Measurements from ENCODE around the gene PRR5.

Gene PRR5

DNA sequence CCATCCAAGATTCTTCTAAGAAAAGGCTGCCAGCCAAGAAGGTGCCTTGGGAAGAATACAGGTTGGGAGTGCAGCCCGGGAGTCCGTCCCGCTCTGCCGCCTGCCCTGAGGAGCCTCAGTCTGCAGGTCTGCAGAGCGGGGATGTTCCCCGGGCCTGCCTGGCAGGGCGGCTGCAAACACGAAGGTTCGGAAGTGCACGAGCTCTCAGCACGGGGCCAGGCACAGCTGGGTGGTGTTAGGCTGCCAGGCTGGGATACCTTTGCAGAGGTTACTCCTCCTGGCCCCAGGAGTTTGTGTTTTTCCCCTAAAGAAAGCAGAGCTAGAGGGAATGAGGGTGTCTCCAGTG is 9.4 kb upstream of the PRR5 start:
- DNase-seq (ENCODE audit: low read depth in 2 of 2) = no peak

DNA sequence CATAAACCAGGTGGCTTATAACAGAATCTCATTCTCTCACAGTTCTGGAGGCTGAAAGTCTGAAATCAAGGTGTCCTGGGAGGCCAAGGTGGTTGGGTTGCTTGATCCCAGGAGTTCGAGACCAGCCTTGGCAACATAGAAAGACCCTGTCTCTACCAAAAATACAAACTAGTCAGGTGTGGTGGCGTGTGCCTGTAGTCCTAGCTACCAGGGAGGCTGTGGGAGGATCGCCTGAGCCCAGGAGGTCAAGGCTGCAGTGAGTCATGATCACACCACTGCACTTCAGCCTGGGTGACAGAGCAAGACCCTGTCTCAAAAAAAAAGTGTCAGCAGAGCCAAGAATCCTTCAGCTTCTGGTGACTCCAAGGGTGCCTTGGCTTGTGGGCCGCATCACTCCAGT is 8.9 kb upstream of the PRR5 start:
- no peak for DNase-seq (ENCODE audit: low read depth in 2 of 2)

DNA sequence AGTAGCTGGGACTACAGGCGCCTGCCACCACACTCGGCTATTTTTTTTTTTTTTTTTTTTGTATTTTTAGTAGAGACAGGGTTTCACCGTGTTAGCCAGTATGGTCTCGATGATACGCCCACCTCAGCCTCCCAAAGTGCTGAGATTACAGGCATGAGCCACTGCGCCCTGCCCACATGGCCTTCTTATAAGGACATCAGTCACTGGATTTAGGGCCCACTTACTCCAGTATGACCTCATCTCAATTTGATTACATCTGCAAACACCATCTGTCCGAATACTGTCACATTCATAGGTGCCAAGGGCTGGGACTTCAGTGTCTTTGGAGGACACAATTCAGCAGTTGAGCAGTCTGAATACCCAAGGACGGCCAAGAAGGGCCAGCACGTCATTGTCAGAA is 8.2 kb upstream of the PRR5 start:
- DNase-seq (ENCODE audit: low read depth in 2 of 2) = no peak

DNA sequence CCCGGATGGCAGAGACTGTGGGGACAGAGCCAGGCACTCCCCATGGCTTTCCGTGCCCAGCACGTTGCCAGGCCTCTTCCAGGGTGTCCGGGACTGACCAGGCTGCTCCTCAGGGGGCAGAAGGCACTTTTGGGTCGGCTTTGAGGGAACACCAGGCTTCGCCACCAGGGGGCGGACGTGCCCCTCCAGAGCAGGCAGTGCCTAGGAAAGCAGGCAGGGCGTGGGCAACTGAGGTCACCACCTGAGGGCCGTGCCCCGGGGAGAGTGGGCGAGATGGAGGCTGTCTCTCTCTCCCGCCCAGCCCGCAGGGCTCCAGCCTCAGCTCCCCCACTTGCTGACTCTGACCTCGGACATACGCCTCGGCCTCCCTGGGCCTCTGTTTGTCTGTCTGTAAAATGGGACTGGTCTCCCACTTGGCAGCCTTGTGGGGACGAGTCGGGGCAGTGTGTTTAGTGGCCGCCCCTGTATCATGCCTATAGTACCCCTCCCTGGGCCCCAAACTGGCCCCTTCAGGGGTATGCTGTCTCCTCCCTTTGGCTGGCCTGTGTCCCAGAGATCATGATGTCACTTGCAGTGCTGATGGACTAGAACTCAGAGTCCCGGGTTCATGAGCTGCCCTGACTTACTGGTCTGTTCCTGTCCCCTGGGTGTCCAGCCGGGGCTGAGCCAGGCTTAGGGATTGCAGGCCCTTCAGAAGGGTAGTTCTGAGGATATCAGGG is 4.4 kb upstream of the PRR5 start:
- peak; percentile 29 to 32 for DNase-seq (ENCODE audit: low read depth in 2 of 2)

DNA sequence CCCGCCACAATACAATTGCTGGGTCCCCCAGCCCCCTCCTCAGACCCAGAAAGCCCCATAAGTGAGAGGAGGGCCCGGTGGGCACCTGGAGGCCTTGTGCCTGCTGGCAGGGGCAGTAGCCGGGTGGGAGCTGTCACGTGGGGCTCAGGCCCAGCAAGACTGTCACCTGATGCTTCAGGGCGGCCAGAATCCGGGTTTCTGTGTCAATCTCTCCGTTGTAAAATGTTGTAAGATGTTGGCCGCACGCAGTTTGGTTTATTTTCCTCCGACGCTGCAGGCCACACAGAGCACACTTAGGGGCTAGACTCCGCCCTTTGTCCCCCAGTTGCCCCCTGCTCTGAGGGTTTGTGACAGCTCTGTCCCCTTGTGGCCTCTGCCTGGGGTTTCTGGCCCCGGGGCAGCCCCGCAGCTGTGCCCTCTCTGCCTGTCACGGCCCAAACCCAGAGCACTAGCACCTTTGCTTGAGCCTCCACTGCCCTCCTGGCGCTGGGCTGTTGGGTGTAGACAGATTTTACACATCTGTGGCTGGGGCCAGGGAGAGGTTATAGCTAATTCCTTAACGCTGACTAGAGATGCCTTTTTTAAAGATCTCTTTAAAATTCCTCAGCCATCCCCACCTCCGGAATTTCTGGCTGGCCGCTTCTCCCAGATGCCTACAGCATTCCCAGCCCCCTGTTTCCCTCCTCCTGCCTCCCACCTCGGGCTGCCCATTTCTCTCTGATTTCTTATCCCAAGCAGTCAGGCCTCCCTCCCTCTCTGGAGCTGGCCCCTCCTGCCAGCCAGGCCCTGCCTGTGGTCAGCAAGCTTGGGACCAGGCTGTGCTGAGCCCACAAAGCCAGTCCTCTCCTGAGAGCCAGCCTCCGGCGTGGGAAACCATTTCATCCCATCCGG is 3.2 kb upstream of the PRR5 start:
- DNase-seq (ENCODE audit: low read depth in 2 of 2) = peak; percentile 88 to 90

DNA sequence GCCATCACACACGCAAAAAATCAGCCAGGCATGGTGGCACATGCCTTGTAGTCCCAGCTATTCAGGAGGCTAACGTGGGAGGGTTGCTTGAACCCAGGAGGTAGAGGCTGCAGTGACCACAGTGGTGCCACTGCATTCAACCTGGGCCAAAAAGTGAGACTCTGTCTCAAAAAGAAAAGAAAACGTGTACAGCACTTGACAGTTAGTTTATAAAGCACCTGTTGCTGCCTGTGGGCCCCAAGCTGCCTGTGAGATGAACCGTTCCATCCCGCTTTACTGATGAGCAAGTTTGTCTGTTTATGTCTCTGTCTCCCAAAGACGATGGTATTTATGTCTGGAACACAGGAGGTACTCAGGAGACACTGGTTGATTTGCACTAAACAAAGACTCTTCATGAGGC is 1.5 kb upstream of the PRR5 start:
- DNase-seq (ENCODE audit: low read depth in 2 of 2) = no peak

DNA sequence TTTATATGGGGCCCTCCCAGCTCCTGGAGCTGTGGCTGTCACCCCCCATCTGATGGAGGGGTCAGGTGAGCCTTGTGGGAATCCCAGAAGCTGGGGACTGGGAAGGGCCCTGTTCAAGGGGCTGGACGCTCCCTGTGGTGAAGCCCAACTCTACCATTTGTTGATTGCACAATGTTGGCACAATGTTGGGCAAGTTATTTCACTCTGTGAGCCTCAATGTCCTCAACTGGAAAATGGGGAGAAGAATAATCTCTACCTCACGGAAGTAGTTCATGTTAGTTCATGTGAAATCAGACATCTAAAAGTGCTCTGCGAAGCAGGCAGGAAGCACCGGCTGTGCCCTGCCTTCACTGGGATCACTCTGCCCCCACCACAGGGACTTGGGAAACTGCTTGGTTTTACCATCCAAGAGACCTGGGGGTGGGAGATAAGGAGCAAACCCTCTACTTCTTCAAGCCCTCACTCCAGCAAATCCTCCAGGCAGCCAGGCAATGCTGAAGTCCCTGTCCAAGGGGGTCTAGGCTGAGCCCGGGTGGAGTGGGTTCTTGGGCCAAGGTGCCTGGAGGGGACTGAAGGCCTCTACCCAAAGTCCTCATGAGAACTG is 715 bp upstream of the PRR5 start:
- no peak for DNase-seq (ENCODE audit: low read depth in 2 of 2)

DNA sequence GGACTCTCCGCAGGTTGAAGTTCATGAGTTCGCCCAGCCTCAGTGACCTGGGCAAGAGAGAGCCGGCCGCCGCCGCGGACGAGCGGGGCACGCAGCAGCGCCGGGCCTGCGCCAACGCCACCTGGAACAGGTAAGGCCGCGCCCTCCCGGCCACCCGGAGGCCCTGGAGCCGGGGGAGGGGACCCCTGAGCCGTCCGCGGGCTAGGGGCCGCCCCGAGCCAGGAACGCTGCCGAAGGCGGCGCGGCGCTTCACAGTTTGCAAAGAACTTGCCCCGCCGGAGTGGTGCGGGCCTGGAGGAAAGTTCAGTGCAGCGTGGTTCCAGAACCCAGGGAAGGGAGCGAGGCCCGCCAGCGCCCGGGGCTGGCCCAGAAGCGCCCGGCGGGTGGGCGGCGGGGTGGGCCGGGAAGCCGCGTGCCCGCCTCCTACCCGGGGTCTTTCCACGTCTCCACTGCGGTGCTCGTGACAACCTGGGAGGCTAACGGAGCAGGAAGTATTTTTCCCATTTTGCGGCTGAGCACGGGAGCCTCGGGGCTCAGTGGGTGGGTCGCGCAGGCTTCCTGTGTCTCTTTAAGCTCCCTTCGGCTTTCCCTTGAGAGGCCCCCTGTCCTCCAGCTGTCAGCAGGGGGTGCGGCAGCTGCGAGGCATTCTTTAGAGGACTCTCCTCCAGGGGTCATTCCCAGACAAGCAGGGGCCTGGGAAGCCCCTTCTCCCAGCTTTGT is 635 bp downstream of the PRR5 start:
- DNase-seq (ENCODE audit: low read depth in 2 of 2) = no peak

DNA sequence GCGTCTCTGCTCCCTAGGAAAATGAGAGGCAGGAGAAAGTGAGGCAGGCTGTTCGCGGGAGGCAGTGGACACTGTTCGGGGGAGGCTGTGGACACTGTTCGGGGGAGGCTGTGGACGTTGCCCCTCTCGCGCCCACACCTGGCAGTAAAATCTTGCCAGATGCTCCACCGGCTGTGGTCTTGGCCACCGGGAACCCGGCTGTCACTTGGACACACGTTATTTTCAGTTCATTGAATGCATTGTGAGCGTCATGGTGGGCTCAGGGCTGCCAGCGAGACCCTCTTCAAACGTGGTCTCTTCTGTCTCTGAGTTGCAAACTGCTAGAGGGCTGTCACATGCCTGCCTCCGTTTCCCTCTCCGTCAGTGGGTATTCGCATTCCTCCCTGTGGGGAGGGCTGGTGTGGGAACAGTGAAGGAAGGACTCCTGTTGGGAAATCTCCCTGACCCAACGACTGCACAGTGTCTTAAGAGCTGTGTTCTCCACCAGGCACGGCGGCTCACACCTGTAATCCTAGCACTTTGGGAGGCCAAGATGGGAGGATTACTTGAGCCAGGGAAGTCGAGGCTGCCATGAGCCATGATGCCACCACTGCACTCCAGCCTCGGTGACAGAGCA is 1.4 kb downstream of the PRR5 start:
- no peak for DNase-seq (ENCODE audit: low read depth in 2 of 2)

DNA sequence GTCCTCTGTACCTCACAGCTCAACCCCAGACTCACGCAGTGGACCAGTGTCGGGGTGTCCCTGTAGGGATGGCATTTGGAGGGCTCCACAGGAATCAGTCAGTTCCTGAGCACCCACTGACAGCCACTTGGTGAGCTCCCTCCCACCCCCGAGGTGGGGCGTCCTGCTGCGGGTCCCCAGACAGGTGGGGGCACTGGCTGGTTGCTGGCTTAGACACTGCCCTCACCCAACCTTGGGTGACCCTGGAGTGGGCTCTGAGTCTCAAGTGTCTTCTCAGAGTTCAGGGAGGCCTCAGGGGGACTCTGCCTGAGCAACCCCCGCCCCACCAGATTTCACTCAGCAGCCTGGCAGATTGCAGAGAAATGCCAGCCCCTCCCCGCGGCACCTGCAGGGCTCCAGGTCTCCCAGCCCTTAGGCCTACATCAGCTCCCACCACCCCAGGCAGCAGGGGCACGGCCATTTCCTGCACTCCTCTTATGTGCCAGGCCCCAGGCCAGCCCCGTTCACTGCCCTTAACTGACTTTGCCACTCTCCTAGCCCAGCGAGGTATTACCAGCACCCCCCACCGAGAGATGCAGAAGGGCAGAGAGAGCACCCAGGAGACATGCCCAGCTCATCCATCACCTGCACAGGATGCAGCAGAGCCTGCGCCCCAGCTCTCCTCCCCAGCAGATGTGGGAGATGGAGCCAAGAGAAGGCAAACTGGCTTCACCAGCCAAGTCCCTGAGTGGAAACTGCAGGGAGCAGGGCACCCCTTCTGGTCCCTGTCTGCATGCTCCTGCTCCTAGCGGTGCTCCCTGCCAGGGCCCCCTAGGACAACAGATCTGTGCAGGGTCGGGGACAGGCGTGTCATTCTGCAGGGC is 2.4 kb downstream of the PRR5 start:
- DNase-seq (ENCODE audit: low read depth in 2 of 2) = no peak

DNA sequence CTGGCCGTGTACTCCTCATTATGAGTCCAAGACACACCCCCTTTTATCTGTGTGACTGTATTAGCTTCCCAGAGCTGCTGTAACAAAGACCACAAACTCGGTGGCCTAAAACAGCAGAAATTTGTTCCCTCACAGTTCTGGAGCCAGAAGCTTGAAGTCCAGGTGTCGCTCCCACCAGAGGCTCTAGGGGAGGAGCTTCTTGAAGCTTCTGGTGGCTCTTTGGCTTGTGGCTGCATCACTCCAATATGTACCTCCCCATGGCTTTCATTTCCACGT is 3.0 kb downstream of the PRR5 start:
- no peak for DNase-seq (ENCODE audit: low read depth in 2 of 2)

DNA sequence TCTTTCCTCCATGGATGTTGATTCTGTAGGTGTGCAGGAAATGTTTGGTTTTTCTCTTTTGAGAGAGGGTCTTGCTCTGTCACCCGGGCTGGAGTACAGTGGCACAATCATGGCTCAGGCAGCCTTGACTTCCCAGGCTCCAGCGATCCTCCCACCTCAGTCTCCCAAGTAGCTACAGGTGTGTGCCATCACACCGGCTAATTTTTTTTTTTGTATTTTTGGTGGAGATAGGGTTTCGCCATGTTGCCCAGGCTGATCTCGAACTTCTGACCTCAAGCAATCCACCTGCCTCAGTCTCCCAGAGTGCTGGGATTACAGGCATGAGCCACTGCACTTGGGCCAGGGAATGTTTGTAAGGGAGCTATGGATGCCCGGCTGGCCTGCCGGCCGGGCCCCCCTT is 4.5 kb downstream of the PRR5 start:
- DNase-seq (ENCODE audit: low read depth in 2 of 2) = no peak

DNA sequence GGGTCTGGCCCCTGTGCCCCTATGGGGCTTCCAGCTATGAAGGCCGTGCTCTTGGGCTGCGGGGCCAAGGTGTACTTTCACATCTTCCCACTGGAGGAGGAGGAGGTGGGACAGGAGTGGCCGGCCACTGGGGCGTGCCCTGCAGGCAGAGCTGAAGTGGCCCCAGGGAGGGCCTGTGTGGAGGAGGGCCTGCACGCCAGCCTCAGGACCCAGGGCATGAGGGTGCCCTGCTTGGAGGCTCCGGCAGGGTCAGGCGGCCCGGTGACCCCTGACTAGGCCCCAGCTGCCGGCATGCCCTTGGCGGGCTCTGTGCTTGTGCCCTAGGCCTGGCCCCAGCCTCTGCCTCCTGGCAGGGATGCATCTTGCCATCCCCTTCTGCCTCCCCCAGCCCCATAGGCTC is 5.2 kb downstream of the PRR5 start:
- no peak for DNase-seq (ENCODE audit: low read depth in 2 of 2)

DNA sequence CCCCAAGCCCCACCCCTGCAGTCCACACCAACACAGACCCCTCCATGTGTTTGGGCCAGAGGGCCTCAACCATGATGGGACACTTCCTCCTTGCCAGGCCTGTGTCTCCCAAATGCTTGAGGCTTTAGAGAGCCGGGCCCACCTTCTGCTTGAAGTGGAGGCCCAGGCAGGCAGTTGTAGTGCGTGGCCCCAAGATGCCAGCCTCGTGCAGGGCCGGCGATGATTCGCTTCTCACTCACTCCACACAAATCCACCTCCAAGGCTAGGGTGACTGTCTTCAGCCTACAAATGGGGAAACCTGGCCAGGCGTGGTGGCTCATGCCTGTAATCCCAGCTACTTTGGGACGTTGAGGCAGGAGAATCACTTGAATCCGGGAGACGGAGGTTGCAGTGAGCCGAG is 5.7 kb downstream of the PRR5 start:
- DNase-seq (ENCODE audit: low read depth in 2 of 2) = no peak

DNA sequence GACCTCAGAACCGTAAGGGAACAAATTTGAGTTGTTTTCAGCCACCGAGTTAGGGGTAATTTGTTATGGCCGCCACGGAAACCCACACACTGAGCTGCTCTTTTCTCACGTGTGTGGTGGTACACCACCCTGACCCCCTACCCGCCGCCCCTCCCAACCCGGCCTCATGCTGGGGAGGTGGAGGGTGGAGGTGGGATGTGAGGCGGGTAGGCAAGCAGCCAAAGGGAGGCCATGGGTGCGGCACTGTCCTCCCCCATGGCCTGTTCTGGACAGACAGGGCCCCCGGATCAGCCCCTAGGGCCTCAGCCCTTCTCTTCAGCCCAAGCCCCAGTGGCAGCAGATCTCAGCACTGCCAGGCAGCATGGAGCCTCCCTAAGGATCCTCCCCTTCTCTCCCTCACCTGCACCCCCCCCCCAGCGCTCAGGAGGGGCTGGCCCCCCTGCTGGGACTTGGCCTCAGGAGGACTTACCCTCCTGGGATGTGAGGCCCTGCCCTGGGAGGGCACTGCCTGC is 7.9 kb downstream of the PRR5 start:
- no peak for DNase-seq (ENCODE audit: low read depth in 2 of 2)

DNA sequence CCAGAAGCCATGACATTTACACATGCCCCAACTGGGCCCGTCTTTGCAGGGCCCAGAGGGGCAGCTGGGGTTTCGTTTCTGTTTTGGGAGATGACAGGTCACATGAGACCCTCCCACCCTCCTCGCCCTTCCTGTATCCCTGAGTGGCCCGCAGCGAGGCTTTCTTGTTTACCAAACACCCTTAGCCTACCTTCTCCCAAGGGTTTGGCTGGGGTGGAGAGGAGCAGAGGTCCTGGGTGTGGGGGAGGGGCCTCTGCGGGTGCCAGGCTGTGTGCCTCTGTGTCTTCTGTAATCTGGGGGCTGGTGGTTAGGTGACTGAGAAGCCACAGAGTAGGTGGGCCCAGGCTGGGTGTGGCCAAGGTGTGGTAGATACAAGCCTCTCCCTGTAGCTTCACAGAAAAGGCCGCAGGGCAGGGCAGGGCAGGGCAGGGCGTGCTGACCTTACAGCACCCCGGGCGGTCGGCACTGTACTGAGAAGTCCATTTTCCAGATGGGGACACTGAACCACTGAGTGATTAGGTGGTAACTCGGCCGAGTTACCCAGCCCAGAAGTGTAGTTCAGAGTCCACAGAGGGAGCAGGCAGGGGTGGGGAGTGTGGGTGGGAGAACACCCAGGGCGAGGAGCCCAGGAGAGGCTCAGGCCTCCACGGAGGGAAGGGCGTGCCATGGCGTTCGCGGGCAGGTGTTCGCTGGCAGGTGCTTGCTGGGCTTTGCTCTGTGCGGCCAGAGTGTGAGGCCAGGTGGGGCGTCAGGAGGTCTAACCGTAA is 8.7 kb downstream of the PRR5 start:
- no peak for DNase-seq (ENCODE audit: low read depth in 2 of 2)

DNA sequence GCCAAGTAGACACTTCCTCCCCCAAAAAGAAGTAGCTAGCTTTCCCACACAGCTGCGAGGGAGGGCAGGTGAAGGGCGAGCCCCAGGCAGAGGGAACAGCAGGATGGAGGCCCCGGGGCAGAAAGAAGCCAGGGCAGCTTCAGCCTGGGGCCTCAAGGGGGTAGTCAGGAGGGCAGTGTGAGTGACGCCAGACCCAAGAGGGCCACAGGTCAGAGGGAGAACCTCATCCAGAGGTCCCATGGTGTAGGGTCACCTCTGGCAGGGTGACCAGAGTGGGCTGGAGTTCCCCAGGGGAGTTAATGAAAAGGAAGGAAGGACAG is 9.2 kb downstream of the PRR5 start:
- DNase-seq (ENCODE audit: low read depth in 2 of 2) = no peak

DNA sequence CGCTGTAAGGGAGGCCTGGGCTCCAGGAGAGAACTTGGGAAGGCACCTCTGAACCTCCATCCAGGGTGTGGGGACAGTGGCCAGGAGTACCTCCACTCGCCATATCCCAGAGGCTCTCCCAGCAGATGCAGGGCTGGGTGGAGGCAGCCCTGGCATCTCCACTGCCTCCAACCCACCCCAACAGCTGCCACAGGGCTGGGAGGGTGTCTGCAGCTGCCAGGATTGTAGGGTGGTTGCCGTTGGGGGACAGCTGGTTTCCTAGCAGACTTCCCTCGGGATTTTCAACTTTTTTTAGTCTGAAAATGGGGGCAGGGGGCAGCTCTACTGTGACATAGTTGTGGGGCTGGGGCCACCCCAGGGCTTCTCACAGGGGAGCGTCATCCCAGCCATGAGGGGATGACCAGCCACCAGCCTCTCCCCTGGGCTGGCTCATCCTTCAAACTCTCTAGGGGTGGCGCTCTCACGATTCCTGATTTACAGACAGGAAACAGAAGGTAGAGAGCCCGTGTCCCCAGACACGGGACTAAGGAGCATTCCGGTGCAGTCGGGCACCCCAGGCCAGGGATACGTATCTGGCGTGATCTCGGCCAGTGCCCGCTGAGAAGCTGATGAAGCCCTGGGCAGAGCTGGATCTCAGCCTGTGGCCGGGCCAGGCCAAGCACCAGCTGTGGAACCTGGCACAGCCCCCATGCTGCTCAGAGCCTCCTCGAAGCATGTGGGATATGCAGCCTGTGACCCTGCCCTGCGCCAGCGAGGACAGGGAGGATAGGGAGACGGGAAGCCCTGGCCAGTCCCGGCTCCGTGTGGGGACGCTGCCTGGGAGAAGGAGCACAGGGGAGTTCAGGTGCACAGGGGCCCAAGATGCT is 9.9 kb downstream of the PRR5 start:
- DNase-seq (ENCODE audit: low read depth in 2 of 2) = no peak

DNA sequence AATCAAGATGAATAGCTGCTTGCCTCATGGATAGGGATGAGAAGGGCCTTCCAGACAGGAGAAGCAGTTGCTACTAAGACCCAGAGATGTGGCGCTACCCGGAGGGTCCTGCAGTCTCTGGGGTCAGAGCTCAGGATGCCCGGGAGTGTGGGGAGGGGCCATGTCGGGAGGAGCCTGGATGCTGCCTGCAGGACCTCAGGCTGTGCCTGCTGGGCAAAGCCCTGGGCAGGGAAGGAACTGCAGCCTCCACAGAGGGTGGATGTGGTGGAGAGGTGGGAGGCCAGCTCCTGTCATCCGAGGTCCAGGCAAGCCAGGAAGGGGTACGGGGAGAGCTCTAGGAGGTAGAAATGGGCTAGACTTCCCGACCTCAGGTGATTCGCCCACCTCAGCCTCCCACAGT is 11.0 kb downstream of the PRR5 start:
- DNase-seq (ENCODE audit: low read depth in 2 of 2) = no peak
